HG02840 (cell line): Measurements from ENCODE around the gene RSBN1.
A peak's percentile ranks its signal among the peaks of the same experiment; 100 is the strongest.
"Not testable (repeated sequence)": the region's sequence is repeated elsewhere in the genome, so short reads cannot be mapped to it uniquely, and the experiment has no call there.

Source experiments
- ATAC-seq: cut with Tn5 transposase; IDR thresholded peaks from one replicate; pipeline ENCODE4 v1.9.1; 2021; ENCODE audit warnings: mild to moderate bottlenecking, moderate library complexity, moderate number of reproducible peaks; ENCODE audit not compliant: unreplicated experiment, low FRiP score

RSBN1 gene

DNA sequence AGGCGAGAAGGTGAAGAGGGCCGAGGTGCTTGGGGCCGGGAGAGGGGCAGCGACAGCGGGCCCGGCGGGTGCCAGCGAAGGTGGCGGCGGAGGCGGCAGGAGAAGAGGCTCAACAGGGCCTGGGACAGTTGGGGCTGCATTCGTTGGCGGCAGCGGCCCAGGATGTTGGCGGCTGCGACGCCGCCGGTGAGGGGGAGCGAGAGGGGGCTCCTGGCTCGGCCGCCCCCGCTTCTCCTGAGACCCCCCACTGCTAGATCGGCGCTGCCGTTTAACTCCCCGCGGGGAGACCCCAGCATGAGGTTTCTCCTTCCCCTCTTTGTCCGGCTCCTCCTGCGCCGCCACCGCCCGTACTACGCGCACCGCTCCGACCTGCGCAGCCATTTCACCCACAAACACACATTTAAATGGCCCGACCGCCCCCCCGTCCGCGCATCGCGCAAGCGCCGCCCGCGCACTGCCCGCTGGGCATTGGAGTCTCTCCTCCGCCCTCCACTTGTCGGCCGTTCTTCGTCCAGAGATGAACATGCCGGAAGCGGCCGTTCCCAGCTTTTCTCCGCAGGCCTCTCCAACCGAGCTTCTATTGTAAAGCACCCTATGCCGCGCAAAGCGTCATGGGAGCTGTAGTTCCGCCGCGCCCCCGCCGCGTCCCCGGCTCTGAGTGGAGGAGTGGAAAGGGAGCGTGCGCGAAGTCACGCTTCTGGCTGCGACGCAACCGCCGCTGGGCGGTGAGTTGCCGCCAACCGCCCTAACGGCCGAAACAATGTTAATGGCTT is at the start of gene RSBN1:
RSBN1 (minus strand) TSS at position 589 of the 773 bp plus-strand sequence; CDS start at position 525, 64 bp downstream.
- peak; percentile 93 for ATAC-seq

DNA sequence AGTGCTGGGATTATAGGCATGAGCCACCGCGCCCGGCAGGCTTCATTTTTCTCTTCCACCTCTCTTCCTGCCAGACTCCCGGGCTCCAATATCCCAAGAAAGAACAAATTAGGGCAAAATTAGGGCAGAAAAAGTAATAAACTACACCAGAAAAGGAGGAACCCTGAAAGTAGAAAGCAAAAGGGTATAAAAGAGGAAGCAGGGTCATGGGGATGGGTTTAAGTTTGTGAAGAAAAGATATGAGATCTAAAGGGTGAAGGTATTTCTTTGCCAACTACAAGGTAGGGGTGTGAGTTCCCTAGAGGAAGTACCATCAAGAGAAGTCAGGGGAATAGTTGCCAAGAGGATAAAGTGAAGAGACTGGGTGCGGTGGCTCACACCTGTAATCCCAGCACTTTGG is 49.4 kb upstream of the RSBN1 start:
- no peak for ATAC-seq

DNA sequence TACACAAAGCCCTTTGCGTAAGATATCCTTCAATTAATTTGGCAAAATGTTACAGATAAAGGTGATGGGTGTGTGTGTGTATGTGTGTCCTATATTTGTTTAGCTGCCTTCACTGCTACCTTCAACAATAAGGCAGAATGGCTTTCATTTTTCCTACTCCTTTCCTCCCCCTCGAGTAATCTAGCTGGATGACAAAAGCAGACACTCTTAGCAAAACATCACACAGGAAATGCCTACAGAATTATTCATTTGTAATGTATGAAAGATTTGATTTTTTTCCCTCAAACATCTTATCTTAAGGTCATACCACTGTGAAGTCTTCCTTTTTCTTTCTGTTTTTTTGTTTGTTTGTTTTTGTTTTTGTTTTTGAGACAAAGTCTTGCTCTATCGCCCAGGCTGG is 48.6 kb upstream of the RSBN1 start:
- no peak for ATAC-seq

DNA sequence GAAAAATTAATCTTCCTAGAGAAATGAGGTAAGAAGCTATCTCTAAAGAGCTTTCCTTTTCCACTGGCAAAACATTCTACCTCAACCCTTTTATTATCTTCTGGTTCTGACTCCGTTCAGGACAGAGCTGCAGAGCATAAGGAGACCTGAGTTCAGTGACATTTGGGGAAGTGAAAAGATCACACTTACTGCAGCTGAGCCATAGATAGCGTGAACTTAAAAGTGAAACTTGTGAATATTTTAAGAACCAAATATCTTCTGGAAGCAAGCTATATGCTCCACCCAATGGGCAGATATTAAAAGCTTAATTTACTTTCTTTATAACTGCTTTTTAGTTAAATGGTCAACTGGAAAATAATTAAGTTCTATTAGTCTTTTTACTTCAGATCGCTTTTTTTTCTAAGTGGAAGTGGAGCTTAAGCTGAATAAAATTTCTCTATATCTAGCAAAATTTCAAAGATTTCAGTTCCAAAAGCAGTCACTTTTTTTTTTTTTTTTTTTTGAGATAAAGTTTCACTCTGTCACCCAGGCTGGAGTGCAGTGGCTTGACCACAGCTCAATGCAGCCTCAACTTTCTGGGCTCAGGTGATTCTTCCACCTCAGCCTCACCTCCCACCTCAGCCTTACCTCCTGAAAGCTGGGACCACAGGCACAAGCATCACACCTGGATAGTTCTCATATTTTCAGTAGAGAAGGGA is 47.4 kb upstream of the RSBN1 start:
- ATAC-seq: peak; percentile 92

DNA sequence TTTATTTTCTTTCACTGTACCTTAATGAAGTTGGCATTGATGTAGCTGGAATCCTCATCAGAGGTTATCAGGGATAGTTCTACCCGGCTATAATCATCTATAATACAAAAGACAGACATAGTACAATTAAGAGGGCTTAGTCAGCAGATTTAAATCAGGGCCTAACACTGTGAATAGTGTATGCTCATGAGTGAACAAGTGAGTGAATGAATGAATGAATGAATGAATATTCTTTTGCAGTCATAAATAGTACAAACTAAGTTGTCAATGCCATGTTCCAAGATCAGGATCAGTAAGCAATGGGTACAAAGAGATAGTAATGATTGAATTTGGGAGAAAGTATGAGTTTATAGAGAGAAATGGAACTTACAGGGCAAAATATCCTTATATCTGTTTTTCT is 46.7 kb upstream of the RSBN1 start:
- no peak for ATAC-seq

DNA sequence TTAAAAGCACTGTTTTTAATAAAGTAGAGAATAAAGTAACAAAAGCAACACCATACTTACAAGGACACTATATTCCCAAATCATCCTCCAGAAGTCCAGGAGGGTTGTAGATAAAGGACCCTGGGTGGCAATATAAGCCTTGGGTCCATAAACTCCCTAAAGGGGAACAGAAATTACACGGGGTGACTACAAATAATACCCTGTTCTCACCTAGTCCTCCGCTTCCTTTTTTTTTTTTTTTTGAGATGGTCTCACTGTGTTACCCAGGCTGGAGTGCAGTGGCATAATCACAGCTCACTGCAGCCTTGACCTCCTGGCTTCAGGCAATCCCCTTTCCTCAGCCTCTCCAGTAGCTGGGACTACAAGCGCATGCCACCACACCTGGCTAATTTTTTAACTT is 46.1 kb upstream of the RSBN1 start:
- no peak for ATAC-seq

DNA sequence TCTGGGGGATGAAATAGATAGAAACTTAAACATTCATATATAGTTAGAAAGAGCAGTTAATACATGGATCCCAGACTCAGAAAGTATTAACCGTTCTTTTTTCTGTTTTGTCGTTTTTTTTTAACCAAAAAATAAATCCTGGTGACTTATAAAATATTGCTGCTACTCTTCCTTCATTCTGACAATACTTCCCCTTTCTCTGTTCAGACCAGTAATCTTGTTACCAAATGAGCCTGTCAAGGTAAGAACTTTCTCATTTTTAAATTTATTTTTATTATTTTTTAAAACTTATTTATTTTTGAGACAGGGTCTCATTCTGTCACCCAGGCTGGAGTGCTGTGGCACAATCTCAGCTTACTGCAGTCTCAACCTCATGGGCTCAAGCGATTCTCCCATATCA is 45.5 kb upstream of the RSBN1 start:
- no peak for ATAC-seq

DNA sequence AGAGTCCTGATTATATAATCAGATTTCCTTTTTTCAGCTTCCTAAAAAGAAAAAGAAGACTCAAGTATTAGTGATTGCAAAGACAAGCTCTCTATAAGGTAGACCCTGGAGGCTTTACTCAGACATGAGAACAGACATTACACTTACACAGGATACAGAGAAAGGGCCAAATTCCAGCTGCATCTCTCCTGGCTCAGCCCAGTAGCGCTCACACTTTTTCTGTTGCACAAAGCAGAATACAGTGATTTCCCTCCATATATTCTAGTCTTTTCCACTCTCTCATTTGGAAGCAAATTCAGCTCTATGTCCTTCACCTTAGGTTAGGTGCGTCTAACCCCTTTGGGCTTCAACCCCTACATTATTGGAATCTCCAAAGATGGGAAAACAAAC is 44.1 kb upstream of the RSBN1 start:
- ATAC-seq: no peak

DNA sequence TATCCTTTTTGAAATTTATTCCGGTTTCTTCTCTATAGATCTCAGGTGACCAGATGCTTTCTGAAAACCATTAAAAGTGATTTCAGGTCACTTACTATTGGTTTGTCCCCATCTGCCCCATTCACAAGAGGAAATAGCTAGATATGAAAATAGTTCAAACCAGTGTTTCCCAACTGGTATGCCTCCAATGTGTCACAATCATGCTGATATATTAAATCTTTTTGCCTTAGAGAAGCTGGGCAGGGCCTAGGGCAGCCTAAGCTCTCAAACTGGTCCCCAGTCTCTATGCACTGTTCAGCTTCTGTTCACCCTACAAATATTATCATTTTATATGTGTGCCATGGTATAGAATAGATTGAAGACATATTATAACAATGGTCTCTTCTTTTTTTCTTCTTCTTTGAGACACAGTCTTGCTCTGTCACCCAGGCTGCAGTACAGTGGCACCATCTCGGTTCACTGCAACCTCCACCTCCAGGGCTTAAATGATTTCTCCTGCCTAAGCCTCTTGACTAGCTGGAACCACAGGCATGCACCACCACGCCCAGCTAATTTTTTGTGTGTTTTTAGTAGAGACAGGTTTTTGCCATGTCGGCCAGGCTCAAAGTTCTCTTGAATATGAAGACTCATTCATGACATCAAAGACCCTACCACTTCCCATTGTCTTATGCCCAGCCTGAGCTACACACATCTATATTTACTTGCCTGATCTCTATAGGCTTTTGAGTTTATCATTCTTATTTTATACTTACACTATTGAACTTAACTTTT is 43.5 kb upstream of the RSBN1 start:
- no peak for ATAC-seq

DNA sequence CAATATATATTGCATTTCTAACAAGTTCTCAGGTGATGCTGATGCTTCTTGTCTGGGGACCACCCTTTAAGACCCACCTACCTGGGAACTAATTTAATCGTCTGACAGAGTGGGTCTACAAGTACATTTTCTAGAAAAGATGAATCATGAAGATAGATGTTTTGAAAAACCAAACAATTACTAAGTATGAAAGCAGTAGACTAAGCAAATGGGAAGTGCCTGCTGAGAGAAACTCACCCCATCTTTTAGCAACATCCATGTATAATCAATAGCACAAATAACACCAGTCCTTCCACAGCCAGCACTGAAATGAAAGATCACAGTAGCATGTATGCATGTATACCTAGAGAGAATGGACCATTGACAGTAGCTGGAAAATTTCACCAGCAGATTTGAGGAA is 42.0 kb upstream of the RSBN1 start:
- no peak for ATAC-seq

DNA sequence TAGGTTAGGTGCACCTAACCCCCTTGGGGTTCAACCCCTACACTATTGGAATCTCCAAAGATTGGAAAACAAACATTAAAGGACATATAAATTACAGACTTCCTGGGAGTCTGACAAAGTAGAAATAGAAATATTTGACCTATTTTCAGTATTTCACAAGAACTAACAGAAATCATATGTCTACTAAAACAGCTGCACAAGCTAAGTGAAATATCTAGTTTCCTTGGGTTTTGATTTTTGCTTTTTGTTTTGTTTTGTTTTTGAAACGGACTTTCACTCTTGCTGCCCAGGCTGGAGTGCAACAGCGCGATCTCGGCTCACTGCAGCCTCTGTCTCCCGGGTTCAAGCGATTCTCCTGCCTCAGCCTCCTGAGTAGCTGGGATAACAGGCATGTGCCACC is 40.4 kb upstream of the RSBN1 start:
- ATAC-seq: not testable (repeated sequence)

DNA sequence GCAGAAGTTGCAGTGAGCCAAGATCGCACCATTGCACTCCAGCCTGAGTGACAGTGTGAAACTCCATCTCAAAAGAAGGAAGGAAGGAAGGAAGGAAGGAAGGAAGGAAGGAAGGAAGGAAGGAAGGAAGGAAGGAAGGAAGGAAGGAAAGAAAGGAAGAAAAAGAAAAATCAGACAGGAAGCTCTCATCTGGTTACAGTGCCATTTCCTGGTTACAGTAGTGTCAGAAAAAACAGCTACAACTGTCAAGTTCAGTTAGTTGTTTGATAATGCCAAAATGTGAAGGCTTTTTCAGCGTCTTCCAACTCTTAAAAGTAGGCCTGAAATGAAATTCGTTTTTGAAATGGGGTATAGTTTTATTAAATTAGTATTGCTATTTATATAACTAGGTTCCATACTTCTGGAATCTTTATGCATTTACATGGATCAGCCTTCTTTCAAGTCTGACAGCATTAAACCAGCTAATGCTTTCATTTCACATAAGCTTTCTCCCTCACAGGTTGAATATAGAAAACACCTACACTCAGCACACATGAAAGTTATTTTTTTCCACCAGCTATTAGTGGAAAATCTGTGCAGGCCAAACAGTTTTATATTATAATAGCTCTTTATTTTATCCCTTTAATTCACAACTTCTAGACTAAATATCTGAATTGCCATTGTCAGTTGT is 38.0 kb upstream of the RSBN1 start:
- ATAC-seq: no peak

DNA sequence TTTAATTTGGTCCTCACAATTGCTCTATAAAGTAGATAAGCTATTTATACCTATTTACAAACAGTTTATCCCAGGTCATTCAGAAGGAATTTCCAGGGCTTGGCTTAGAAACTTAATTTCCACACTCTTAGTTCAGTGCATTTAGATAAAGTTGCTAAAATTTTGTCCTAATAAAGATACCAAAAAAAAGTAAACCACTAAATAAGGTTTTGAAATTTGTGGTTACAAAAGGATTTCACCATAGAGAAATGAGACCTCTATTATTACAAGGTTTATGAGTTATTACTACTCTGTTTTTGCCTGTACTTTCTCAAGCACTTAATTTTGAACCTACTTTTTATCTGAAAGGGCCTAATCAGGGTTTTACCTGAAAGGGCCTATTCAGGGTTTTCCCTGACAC is 36.8 kb upstream of the RSBN1 start:
- ATAC-seq: no peak

DNA sequence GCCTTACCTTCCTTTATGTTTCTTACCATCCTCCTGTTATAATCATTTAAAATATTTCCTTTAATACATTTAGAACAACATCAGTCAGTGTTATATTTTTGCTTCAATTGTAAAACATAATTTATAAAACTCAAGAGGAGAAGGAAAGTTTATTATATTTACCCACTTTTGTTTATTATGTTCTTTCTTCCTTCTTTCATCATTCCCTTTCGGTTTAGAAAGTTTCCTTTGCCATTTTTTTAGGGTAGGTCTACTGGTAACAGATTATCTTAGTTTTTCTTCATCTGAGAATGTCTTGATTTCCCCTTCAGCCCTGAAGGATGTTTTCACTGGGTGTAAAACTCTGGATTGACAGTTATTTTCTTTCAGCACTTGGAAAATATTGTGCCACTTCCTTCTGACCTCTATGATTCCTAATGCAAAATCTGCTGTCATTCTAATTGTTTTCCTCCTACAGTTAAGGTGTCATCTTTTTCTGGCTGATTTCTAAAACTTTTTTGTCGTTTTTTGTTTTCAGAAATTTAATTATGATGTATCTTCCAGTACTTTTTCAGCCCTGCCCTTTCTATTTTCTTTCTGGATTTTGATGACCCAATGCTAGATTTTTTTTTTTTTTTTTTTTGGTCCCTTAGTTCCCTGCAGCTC is 34.2 kb upstream of the RSBN1 start:
- no peak for ATAC-seq

DNA sequence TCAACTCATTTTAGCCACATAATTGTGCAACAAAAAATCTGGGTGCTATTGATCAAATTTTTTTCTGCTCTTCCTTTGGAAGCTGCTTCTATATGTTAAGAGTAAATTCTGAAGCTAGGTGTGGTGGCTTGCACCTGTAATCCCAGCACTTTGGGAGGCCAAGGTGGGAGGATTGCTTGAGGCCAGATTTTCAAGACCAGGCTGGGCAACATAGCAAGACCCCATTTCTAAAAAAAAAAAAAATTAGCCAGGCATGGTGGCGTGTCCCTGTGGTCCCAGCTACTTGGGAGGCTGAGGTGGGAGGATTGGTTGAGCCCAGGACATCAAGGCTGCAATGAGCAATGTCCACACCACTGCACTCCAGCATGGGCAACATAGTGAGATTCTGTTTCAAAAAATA is 24.3 kb upstream of the RSBN1 start:
- no peak for ATAC-seq

DNA sequence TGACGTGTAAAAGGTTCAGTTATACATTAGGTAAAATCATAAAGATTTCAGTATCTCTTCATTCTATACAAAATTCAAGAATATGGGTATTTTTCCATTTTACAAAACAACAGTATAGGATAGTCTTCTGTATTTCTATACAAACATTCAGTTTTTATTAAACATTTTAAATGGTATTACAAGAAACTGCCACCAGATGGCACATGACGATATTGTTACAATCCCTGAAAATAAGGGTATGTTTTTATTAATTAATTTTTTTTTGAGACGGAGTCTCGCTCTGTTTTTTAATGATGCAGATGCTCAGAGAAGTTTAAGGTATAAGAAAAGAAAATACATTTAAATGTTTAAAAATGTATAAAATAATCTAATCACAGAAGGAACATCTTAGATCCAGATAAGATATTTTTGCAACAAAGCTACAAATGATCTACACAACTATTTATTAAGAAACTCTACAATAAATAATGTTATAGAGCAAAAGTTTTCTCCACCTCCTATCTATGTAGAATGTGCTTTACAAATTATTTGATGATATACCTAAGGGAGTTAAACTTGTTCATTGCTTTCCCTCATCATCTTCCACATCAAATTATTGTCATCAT is 23.5 kb upstream of the RSBN1 start:
- no peak for ATAC-seq

DNA sequence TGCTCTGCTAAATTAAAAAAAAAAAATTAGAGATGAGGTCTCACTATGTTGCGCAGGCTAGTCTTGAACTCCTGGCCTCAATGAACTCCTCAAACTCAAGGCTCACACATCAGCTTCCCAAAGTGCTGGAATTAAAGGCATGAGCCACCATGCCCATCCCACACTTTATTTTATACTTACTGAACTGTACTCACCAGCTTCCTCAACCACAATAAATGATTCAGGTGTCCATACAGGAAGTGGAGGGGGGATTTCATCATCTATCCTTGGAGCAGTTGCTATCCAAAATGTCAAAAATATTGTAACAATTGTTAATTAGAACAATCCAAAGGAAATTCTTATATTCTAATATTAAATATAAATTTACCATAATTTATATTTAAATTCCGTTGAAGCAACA is 22.4 kb upstream of the RSBN1 start:
- ATAC-seq: no peak

DNA sequence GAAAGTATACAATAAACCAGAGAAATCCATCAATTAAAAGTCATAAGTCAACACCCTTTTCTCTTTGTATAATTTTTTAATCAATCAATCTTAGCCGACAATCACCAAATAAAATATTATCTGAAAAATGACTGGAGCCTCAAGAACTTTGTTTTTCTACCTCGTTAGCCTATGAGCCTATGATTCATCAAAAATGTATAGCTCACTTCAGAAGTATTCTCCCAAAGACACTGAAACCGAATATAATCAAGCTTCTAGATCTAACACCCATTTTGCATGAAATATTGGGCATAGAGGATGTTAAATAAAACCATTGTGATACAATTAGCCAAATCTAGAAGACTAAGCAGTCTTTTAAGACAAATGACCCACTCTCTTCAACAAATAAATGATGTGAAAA is 17.8 kb upstream of the RSBN1 start:
- ATAC-seq: no peak

DNA sequence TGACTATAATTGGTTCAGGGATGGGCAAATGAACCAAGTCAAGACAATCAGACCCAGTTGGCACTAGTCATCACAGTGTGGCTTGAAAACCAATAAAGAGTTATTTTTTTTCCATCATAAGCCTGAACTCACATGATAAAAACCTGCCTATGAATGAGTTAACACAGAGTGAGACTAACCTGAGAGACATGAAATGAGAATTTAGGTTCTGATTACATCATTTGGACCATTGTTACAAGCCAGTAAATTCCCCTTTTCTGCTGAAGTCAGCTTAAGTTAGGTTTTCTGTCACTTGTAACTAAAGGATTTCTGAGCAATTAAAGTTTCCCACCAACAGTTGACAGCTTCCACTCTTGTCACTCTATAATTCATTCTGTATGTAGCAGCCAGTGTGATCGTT is 9.6 kb upstream of the RSBN1 start:
- no peak for ATAC-seq

DNA sequence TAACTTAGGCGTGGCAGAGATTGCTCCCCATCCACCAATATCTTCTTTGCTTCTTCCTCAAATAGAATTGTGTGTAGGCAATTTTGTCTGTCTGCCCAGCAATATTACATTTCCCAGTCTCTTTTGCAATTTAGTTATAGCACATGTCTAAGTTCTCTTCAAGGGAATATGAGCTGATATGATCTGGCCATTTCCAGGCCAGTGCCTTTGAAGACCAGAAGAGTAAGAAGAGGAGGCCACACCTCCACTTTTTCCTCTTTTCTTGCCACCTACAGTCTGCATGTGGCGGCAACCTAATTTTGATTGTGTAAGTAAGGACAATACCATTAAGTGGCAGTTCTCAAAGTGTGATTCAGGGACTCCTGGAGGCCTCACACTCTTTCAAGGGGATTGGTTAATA is 6.3 kb upstream of the RSBN1 start:
- no peak for ATAC-seq
